Skeletal muscle satellite cell (primary cell): Measurements from ENCODE around the gene L2HGDH.

Source experiments
- H3K27me3 ChIP-seq: 2 replicates; pipeline ENCODE4 v1.7.0; 2013; ENCODE audit warnings: low read length; ENCODE audit not compliant: control insufficient read depth, insufficient read depth
- H3K36me3 ChIP-seq: 2 replicates; pipeline ENCODE4 v1.7.0; 2013; ENCODE audit warnings: mild to moderate bottlenecking, control low read depth, low read length; ENCODE audit not compliant: insufficient read depth
- H3K4me1 ChIP-seq: 2 replicates; pipeline ENCODE4 v1.7.0; 2013; ENCODE audit warnings: low read length; ENCODE audit not compliant: control insufficient read depth, insufficient read depth
- H3K4me2 ChIP-seq: 2 replicates; pipeline ENCODE4 v1.7.0; 2013; ENCODE audit warnings: mild to moderate bottlenecking, low read length
- H3K4me3 ChIP-seq: 2 replicates; pipeline ENCODE4 v1.7.0; 2013; ENCODE audit warnings: low read length
- H3K9ac ChIP-seq: 2 replicates; pipeline ENCODE4 v1.7.0; 2013; ENCODE audit warnings: mild to moderate bottlenecking, low read depth, low read length, moderate library complexity
- H3K9me3 ChIP-seq: replicated peaks from 2 replicates; pipeline ENCODE4 v1.7.0; 2013; ENCODE audit warnings: mild to moderate bottlenecking, control low read depth, low read length

Gene L2HGDH

DNA sequence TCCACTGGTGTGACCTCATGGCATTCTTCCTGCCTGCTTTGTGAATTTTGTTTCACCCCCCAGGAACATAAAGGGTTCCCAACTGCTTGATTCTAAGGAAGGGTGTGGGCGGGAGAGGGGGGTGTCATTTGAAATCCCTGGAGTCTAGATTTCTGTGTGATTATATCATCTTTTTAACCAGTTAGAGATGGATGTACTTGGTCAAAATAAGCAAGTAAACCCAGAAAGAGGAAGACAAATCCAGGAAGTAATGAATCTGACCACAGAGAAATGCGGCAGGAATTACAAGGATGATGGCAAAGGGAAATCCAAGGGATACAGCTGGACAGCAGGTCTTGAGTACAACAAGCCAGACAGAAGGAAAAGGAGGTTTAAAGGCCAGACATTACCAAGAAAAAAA, 38.9 kb upstream of the L2HGDH start:
- Histone ChIP-seq H3K36me3 (no peaks in the 10 kb centered on the region), H3K4me2 (peak overlapping the region; percentile 11), H3K4me1 (peaks cover 33% of the 10 kb centered on the region), H3K27me3 (no peaks in the 10 kb centered on the region), H3K4me3 (no peak overlapping the region), H3K9ac (no peak overlapping the region), H3K9me3 (no peaks in the 10 kb centered on the region)

DNA sequence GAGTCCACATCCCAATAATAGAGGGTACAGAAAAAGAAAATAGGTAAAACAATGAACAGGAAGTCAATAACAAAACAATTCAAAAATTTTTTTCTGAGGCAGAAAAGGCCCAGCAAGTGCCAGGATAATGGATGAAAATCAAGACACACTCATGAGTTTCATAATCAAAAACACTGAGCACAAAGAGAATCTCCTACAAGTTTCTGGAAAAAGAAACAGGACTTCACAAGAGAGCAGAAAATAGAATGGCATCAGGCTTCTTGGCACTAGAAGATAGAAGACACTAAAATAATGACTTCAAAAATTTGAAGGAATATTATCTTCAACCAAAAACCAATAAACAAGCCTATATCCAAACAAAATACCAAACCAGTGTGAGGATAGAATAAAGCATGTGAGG, 36.9 kb upstream of the L2HGDH start:
- no peak overlapping the region for H3K4me3 ChIP-seq
- no peaks in the 10 kb centered on the region for H3K27me3 ChIP-seq
- no peaks in the 10 kb centered on the region for H3K36me3 ChIP-seq
- no peak overlapping the region for H3K4me2 ChIP-seq
- no peak overlapping the region for H3K9ac ChIP-seq
- peaks cover 49% of the 10 kb centered on the region for H3K4me1 ChIP-seq
- H3K9me3 ChIP-seq: no peaks in the 10 kb centered on the region

DNA sequence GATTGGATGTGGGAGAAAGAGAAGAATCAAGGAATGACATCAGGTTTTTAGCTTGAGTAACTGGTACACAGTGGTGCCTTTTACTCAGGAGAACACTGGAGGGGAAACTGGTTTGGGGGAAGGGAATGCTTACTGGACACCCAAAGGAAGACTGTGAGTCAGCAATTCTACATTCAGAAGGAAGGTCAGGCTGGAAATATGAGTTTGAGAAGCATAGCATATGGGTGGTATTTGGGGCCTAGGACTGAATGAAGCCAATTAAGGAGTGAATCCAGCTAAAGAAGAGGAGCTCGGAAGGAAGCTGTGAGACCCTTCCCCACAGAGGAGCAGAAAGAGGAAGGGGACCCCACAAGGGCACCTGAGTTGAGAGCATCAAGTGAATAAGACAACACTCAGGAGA, 35.5 kb upstream of the L2HGDH start:
- Histone ChIP-seq H3K4me3 (no peak overlapping the region), H3K9me3 (no peaks in the 10 kb centered on the region), H3K4me2 (no peak overlapping the region), H3K36me3 (no peaks in the 10 kb centered on the region), H3K4me1 (peaks cover 54% of the 10 kb centered on the region), H3K9ac (no peak overlapping the region), H3K27me3 (no peaks in the 10 kb centered on the region)

DNA sequence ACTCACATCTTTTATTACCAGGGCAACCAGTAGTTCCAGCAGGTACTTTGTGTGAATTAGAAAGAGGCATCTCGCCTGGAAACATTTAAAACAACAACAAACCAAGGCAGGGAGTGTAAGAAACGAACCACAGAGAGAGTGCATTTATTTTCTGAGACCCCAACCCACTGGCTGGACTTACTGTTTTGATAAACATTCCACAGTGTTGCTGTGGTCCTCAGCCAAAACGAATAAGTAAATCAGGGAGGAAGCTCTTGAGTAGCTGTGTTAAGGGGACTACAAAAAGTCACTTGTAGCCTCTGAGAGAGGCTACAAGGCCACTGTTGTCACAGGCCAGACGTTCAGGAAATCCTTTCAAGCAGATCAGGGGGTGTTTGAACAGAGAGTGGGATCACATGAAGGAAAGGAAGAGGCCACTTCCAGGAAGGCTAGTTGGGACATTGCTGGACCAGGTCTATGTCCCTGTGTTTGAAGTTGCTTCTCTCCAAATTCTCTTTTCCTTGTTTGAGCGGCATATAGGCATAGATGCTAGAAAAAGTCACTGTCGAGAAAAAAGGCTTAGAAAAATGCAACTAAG, 33.9 kb upstream of the L2HGDH start:
- Histone ChIP-seq H3K9ac (no peak overlapping the region), H3K4me1 (peaks cover 51% of the 10 kb centered on the region), H3K9me3 (no peaks in the 10 kb centered on the region), H3K4me3 (no peak overlapping the region), H3K36me3 (no peaks in the 10 kb centered on the region), H3K27me3 (no peaks in the 10 kb centered on the region), H3K4me2 (no peak overlapping the region)

DNA sequence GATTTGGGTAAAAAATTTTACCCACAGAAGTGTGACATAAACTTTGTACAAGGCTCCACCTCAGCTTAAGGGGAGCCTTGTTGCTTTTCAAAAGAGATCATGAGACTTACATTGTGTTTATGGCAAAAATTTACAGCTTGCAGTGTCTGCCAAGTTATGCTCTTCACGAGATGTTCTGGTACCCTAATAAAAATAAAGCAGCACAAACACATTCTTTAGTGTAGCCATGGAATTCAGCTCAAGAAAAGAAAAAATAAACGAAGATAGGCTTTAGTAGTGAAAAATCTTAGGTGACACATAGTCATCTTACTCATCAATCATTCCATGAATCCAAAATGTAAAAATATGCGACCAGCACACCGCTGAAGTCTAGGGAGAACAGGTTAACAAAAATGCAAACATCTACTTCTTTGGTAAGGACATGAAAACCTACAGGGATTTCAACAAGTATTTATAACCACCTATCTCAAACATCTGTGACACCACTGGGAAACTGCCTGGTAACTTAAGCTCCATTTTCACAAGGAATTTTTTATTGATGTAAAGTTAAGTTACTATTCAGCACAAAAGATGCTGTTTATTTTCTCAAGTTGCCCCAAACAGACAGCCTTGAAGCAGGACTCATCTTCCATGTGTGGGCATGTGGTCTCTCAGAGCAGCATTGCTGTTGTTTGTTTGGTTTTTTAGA, 33.0 kb upstream of the L2HGDH start:
- Histone ChIP-seq H3K4me3 (no peak overlapping the region), H3K9ac (peak overlapping the region; percentile 38), H3K4me2 (peak overlapping the region; percentile 40), H3K4me1 (peaks cover 48% of the 10 kb centered on the region), H3K9me3 (no peaks in the 10 kb centered on the region), H3K36me3 (no peaks in the 10 kb centered on the region), H3K27me3 (no peaks in the 10 kb centered on the region)

DNA sequence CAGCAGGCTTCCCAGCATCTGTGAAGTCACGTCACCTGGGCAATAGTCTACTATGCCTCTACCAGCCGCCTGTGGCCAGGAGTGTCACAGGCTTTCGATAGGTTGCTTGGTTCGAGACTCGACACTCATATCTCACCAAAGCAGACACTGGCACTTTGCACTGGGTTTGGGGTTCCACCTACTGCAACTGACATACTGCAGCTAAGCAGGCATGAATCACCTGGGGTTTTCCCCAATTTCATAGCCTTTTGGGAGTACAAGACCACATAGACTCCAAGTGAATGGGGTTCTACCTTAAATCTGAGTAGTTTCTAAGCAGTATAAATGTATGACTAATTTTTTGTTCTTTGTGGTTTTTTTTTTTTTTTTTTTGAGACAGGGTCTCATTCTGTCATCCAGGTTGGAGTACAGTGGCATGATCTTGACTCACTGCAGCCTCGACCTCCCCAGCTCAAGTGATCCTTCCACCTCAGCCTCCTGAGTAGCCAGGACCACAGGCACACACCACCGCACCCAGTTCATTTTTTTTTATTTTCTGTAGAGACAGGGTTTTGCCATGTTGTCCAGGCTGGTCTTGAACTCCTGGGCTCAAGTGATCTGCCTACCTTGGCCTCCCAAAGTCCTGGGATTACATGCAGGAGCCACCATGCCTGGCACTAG, 32.2 kb upstream of the L2HGDH start:
- Histone ChIP-seq H3K4me1 (peaks cover 48% of the 10 kb centered on the region), H3K9me3 (no peaks in the 10 kb centered on the region), H3K36me3 (no peaks in the 10 kb centered on the region), H3K4me3 (no peak overlapping the region), H3K4me2 (peak overlapping the region; percentile 40), H3K27me3 (no peaks in the 10 kb centered on the region), H3K9ac (peak overlapping the region; percentile 38)

DNA sequence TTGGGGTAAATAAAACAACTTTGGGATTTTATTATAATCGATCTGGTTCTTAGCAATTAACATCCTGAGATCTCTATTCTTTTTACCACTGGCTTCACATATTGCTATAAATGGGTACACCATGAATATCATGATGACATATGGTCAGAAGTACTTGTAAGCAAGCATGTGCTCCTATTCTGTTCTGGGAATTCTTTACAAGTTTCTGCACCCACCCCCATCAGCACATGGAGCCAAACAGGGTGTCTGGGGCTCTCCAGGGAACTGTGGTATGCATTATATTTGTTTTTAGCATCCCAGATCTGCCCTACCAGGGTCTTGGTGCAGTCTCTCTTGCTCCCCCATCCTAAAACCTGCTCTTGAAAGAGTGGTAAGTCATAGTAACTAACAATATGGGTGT, 31.4 kb upstream of the L2HGDH start:
- peak overlapping the region; percentile 60 for H3K9ac ChIP-seq
- H3K36me3 ChIP-seq: no peaks in the 10 kb centered on the region
- no peaks in the 10 kb centered on the region for H3K9me3 ChIP-seq
- no peaks in the 10 kb centered on the region for H3K27me3 ChIP-seq
- H3K4me2 ChIP-seq: no peak overlapping the region
- peaks cover 48% of the 10 kb centered on the region for H3K4me1 ChIP-seq
- H3K4me3 ChIP-seq: no peak overlapping the region

DNA sequence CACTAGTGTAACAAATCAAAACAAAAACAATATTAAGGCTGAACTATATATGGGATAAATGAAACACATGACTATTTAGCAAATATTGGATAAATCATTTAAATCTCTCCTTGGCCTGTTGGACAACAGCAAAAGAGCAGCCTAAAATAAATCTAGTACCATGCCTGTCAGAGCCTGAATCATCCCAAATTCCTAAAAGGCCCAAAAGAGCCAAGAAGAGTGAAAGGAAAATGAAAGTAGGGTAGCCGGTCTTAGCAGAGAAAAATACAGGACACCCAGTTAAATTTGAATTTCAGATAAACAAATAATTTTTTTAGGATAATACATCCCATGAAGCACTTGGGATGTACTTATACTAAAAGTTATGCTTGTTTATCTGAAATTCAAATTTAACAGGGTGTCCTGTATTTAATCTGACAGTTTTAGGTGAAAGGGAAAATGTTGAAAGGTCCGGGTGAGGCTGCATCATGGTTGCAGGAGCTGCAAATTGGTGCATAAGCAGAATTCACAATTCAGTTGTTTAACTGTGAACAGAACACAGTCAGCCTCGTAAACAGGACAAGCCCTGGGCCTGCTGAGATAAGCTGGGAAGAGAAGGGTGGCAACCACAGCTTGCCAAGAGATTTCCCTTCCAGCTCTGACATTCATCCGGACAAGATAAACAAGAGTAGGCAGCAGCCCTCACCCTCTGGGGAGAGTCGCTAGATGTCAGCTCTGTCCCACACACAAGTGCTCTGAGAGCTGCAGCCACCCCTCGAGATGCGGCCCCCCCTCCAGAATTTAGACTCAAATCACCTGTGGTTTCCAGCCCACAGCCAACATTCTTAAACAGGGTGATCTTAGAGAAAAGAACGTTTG, 30.4 kb upstream of the L2HGDH start:
- H3K4me1 ChIP-seq: peaks cover 42% of the 10 kb centered on the region
- no peaks in the 10 kb centered on the region for H3K27me3 ChIP-seq
- peak overlapping the region; percentile 52 for H3K4me3 ChIP-seq
- no peaks in the 10 kb centered on the region for H3K9me3 ChIP-seq
- H3K4me2 ChIP-seq: peak overlapping the region; percentile 79
- peak overlapping the region; percentile 60 for H3K9ac ChIP-seq
- no peaks in the 10 kb centered on the region for H3K36me3 ChIP-seq

DNA sequence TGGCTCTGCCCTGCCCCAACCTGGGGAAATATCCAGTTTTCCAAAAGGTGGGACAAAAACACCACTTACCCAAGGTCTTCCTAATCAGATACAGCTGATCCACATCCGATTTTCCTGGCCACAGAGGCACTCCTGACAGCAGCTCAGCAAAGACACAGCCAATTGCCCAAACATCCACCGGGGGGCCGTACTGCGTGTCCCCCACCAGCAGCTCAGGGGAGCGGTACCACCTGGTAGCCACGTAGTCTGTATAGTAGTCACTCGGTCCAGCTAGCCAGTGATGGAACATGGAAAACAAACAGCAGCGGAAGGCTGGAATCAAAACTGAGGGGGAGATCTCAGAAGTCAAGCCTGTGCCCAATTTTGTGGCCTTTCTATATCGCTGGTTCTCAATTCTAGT, 28.9 kb upstream of the L2HGDH start:
- Histone ChIP-seq H3K4me2 (no peak overlapping the region), H3K9ac (no peak overlapping the region), H3K9me3 (no peaks in the 10 kb centered on the region), H3K36me3 (no peaks in the 10 kb centered on the region), H3K4me3 (no peak overlapping the region), H3K4me1 (peaks cover 43% of the 10 kb centered on the region), H3K27me3 (no peaks in the 10 kb centered on the region)

DNA sequence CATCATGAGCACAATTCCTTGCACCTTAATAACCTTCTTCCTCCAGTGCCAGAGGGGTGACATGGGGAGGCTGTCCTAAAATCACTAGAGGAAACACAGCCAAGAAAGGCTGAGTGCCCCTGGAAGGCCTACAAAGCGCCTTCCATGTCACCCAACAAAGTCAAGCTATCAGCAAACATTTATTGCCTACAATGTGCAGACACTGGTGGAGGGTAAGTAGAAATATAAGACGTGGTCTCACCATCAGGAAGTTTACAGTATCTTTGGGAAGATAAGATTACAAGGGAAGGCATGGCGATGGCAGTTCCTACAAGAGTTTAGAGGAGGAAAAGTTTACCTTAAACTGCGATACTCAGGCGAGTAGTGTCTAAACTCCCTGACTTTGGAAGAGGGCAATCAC, 28.0 kb upstream of the L2HGDH start:
- H3K9ac ChIP-seq: no peak overlapping the region
- H3K4me2 ChIP-seq: no peak overlapping the region
- no peaks in the 10 kb centered on the region for H3K9me3 ChIP-seq

DNA sequence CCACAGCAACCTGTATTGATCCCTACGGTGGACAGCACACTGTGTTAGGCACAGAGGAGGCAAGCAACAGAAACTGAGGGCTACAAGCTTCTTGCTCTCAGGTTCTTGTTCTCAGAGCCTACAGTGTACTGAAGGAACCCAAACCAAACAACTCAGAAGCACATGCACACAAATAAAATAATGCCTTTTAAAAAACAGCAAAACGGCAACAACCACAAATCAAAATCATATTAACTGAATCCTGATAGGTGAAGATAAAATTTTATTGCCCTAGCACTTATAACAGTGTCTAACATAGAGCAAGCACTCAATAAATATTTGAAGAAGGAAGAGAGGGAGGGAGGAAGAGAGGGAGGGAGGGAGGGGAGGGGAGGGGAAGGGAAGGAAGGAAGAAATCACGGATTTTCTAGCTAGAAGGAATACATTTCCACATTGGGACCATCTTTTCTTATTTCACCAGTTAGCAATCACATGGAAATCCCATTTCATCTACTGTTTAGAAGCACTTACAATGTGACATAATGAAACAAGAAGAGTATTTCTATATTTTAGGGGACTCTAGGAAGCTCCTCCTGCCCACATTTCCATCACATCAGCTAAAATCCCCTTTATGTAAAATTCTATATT, 27.3 kb upstream of the L2HGDH start:
- no peak overlapping the region for H3K9ac ChIP-seq
- no peaks in the 10 kb centered on the region for H3K9me3 ChIP-seq
- H3K4me1 ChIP-seq: peaks cover 45% of the 10 kb centered on the region
- H3K27me3 ChIP-seq: no peaks in the 10 kb centered on the region
- H3K4me2 ChIP-seq: no peak overlapping the region
- peaks cover 3% of the 10 kb centered on the region for H3K36me3 ChIP-seq
- no peak overlapping the region for H3K4me3 ChIP-seq

More for the DNA sequence above, 28.0 kb upstream of the L2HGDH start:
- Histone ChIP-seq H3K36me3 (no peaks in the 10 kb centered on the region), H3K4me3 (no peak overlapping the region), H3K27me3 (no peaks in the 10 kb centered on the region), H3K4me1 (peaks cover 48% of the 10 kb centered on the region)
